Measurements from ENCODE around the gene ACACB.

The ACACB gene

DNA sequence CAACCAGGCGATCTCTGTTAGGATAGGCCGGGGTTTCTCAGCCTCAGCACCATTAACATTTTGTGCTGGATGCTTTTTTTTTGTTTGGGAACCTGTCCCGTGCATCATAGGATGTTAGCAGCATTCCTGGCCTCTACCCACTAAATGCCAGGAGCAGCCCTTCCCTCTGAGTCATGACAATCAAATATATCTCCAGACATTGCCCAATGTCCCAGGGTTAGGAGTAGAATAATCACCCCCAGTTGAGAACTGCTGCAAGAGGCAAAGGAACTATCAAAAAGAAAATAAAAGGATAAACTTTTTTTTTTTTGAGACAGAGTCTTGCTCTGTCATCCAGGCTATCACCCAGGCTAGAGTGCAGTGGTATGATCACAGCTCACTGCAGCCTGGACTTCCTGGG, 76.0 kb downstream of the ACACB start:
- no peak overlapping the region for H3K4me3 ChIP-seq (ENCODE audit: low read length in 2 of 2)
- H3K4me1 ChIP-seq (ENCODE audit: control insufficient read depth, insufficient read depth, low read length), result no peaks in the 10 kb centered on the region
- H3K36me3 ChIP-seq (ENCODE audit: control insufficient read depth in 2 of 2, insufficient read depth in 2 of 2, low read length in 2 of 2), result peaks cover 74 to 79% of the 10 kb centered on the region in 2 donors
- H3K27me3 ChIP-seq (ENCODE audit: control insufficient read depth in 1 of 2, insufficient read depth in 2 of 2, low read length in 2 of 2), result no peaks in the 10 kb centered on the region
- no peaks in the 10 kb centered on the region for H3K9me3 ChIP-seq (ENCODE audit: control insufficient read depth in 2 of 2, low read length in 2 of 2)
- H3K9ac ChIP-seq (ENCODE audit: low read length in 2 of 2), result no peak overlapping the region
- H3K27ac ChIP-seq (ENCODE audit: low read length), result no peak overlapping the region

GRCh38 chr12:109193896-109194295, 77.5 kb downstream of the ACACB start:
- Histone ChIP-seq H3K4me3 (ENCODE audit: low read length in 2 of 2) (no peak overlapping the region), H3K27me3 (ENCODE audit: control insufficient read depth in 1 of 2, insufficient read depth in 2 of 2, low read length in 2 of 2) (no peaks in the 10 kb centered on the region), H3K36me3 (ENCODE audit: control insufficient read depth in 2 of 2, insufficient read depth in 2 of 2, low read length in 2 of 2) (peaks cover 66 to 73% of the 10 kb centered on the region in 2 donors), H3K9ac (ENCODE audit: low read length in 2 of 2) (no peak overlapping the region), H3K4me1 (ENCODE audit: control insufficient read depth, insufficient read depth, low read length) (no peaks in the 10 kb centered on the region), H3K27ac (ENCODE audit: low read length) (no peak overlapping the region), H3K9me3 (ENCODE audit: control insufficient read depth in 2 of 2, low read length in 2 of 2) (no peaks in the 10 kb centered on the region)

DNA sequence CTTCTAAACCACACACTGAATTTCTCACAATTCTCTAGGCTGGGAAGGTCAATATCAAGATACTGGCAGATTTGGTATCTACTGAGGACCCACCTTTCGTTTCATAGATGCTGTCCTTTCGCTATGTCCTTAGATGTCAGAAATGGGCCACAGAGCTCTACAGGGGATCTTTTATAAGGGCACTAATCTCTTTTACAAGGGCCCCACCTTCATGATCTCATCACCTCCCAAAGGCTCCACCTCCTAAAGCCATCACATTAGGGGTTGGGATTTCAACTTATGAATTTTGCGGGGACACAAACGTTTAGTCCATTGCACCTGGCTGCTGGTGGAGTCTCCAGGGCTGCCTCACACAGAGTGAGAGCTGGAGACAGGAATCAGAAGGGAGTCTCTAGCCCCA, 79.9 kb downstream of the ACACB start:
- Histone ChIP-seq H3K27me3 (ENCODE audit: control insufficient read depth in 1 of 2, insufficient read depth in 2 of 2, low read length in 2 of 2) (no peaks in the 10 kb centered on the region), H3K4me3 (ENCODE audit: low read length in 2 of 2) (no peak overlapping the region), H3K27ac (ENCODE audit: low read length) (no peak overlapping the region), H3K9me3 (ENCODE audit: control insufficient read depth in 2 of 2, low read length in 2 of 2) (no peaks in the 10 kb centered on the region), H3K36me3 (ENCODE audit: control insufficient read depth in 2 of 2, insufficient read depth in 2 of 2, low read length in 2 of 2) (peaks cover 72 to 80% of the 10 kb centered on the region in 2 donors), H3K9ac (ENCODE audit: low read length in 2 of 2) (no peak overlapping the region), H3K4me1 (ENCODE audit: control insufficient read depth, insufficient read depth, low read length) (no peaks in the 10 kb centered on the region)

DNA sequence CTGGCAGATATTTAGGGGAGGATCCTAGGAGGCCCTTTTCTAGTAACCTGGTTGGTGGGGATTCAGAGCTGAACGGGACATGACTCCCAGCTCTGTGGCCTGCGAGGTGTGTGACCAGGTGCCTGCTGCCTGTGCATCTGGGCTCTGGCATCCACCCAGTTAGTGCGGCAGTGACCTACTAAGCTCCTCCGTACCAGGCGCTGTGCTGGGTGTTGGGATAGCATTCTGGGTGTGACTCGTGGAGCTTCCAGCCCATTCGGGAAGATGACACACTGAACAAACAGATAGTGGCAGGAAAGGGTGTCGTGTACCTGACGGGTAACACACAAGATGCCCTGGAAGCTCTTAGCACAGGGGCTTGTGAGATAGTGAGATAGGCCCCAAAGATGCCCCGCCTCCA, 80.9 kb downstream of the ACACB start:
- H3K27ac ChIP-seq (ENCODE audit: low read length), result no peak overlapping the region
- peaks cover 68 to 77% of the 10 kb centered on the region in 2 donors for H3K36me3 ChIP-seq (ENCODE audit: control insufficient read depth in 2 of 2, insufficient read depth in 2 of 2, low read length in 2 of 2)
- no peaks in the 10 kb centered on the region for H3K4me1 ChIP-seq (ENCODE audit: control insufficient read depth, insufficient read depth, low read length)
- no peak overlapping the region for H3K4me3 ChIP-seq (ENCODE audit: low read length in 2 of 2)
- no peaks in the 10 kb centered on the region for H3K27me3 ChIP-seq (ENCODE audit: control insufficient read depth in 1 of 2, insufficient read depth in 2 of 2, low read length in 2 of 2)
- no peak overlapping the region for H3K9ac ChIP-seq (ENCODE audit: low read length in 2 of 2)
- H3K9me3 ChIP-seq (ENCODE audit: control insufficient read depth in 2 of 2, low read length in 2 of 2), result no peaks in the 10 kb centered on the region

DNA sequence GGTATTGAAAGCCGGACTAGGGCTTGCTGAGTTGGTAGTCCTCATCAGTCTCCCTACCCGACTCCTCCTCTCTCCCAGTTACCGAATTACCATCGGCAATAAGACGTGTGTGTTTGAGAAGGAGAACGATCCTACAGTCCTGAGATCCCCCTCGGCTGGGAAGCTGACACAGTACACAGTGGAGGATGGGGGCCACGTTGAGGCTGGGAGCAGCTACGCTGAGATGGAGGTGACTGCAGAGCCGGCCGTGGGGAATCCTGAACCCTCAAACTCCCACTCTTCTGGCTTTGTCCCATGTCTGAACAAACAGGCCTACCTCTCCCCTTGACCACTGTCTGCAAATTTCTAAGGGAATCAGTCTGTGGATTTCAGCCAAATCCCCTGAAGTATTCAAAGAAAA, 82.9 kb downstream of the ACACB start:
- no peaks in the 10 kb centered on the region for H3K27me3 ChIP-seq (ENCODE audit: control insufficient read depth in 1 of 2, insufficient read depth in 2 of 2, low read length in 2 of 2)
- peaks cover 66 to 74% of the 10 kb centered on the region in 2 donors for H3K36me3 ChIP-seq (ENCODE audit: control insufficient read depth in 2 of 2, insufficient read depth in 2 of 2, low read length in 2 of 2)
- H3K9me3 ChIP-seq (ENCODE audit: control insufficient read depth in 2 of 2, low read length in 2 of 2), result no peaks in the 10 kb centered on the region
- H3K4me3 ChIP-seq (ENCODE audit: low read length in 2 of 2), result no peak overlapping the region
- H3K4me1 ChIP-seq (ENCODE audit: control insufficient read depth, insufficient read depth, low read length), result no peaks in the 10 kb centered on the region
- no peak overlapping the region for H3K27ac ChIP-seq (ENCODE audit: low read length)
- H3K9ac ChIP-seq (ENCODE audit: low read length in 2 of 2), result no peak overlapping the region

DNA sequence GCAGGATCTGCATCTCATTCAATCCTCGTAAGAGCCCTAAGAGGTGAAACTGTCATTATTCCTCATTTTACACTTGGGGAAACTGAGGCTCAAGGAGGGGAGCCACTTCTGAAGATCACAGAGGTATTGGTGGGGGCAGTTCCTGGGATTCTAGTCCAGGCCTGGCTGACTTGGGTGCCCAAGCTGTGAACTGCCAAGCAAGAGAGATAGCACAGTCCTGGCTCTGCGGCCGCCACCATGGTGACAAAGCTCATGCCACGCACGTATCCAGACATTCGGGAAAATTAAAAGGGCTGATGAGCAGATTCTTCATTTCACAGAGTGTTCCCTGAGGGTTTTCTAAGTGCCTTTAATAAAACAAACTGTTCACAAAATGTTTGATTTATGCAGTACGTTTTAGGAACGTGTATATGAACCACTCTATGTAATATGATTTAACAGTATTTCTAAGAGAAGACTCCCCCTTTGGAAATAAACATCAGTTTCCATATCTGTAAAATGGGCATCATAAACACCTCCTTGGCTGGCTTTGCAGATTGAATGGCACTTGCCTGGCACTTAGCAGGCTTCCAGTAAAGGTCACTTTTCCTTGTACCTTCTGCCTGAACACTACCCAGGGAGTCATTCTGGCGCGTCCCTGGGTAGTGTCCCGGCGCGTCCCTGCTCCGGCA, 84.6 kb downstream of the ACACB start:
- no peaks in the 10 kb centered on the region for H3K9me3 ChIP-seq (ENCODE audit: control insufficient read depth in 2 of 2, low read length in 2 of 2)
- peaks cover 64 to 69% of the 10 kb centered on the region in 2 donors for H3K36me3 ChIP-seq (ENCODE audit: control insufficient read depth in 2 of 2, insufficient read depth in 2 of 2, low read length in 2 of 2)
- no peaks in the 10 kb centered on the region for H3K4me1 ChIP-seq (ENCODE audit: control insufficient read depth, insufficient read depth, low read length)
- no peak overlapping the region for H3K9ac ChIP-seq (ENCODE audit: low read length in 2 of 2)
- H3K27me3 ChIP-seq (ENCODE audit: control insufficient read depth in 1 of 2, insufficient read depth in 2 of 2, low read length in 2 of 2), result no peaks in the 10 kb centered on the region
- no peak overlapping the region for H3K27ac ChIP-seq (ENCODE audit: low read length)
- no peak overlapping the region for H3K4me3 ChIP-seq (ENCODE audit: low read length in 2 of 2)

DNA sequence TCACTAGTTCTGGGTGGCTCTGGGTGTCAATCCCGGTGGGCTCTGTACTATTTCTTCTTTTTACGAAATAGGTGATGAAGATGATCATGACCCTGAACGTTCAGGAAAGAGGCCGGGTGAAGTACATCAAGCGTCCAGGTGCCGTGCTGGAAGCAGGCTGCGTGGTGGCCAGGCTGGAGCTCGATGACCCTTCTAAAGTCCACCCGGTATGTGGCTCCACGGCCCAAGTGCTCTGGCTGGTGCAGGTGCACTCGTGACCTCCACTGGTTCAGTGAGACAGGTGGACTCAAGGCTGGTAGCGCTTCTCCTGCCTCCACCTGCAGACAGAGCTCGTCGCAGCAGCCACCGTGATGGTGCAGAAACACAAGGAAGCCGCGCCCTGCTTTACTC, 85.1 kb downstream of the ACACB start:
- Histone ChIP-seq H3K9me3 (ENCODE audit: control insufficient read depth in 2 of 2, low read length in 2 of 2) (no peaks in the 10 kb centered on the region), H3K27me3 (ENCODE audit: control insufficient read depth in 1 of 2, insufficient read depth in 2 of 2, low read length in 2 of 2) (no peaks in the 10 kb centered on the region), H3K27ac (ENCODE audit: low read length) (no peak overlapping the region), H3K9ac (ENCODE audit: low read length in 2 of 2) (no peak overlapping the region), H3K36me3 (ENCODE audit: control insufficient read depth in 2 of 2, insufficient read depth in 2 of 2, low read length in 2 of 2) (peaks cover 61 to 64% of the 10 kb centered on the region in 2 donors), H3K4me1 (ENCODE audit: control insufficient read depth, insufficient read depth, low read length) (no peaks in the 10 kb centered on the region), H3K4me3 (ENCODE audit: low read length in 2 of 2) (no peak overlapping the region)

GRCh38 chr12:109202770-109203169, 86.4 kb downstream of the ACACB start:
- Histone ChIP-seq H3K27ac (ENCODE audit: low read length) (no peak overlapping the region), H3K27me3 (ENCODE audit: control insufficient read depth in 1 of 2, insufficient read depth in 2 of 2, low read length in 2 of 2) (no peaks in the 10 kb centered on the region), H3K4me1 (ENCODE audit: control insufficient read depth, insufficient read depth, low read length) (no peaks in the 10 kb centered on the region), H3K9ac (ENCODE audit: low read length in 2 of 2) (no peak overlapping the region), H3K36me3 (ENCODE audit: control insufficient read depth in 2 of 2, insufficient read depth in 2 of 2, low read length in 2 of 2) (peaks cover 61% of the 10 kb centered on the region in 2 donors), H3K9me3 (ENCODE audit: control insufficient read depth in 2 of 2, low read length in 2 of 2) (no peaks in the 10 kb centered on the region), H3K4me3 (ENCODE audit: low read length in 2 of 2) (no peak overlapping the region)

- H3K9ac ChIP-seq (ENCODE audit: low read length in 2 of 2), result no peak overlapping the region
- H3K36me3 ChIP-seq (ENCODE audit: control insufficient read depth in 2 of 2, insufficient read depth in 2 of 2, low read length in 2 of 2), result peaks cover 65 to 68% of the 10 kb centered on the region in 2 donors
- no peaks in the 10 kb centered on the region for H3K27me3 ChIP-seq (ENCODE audit: control insufficient read depth in 1 of 2, insufficient read depth in 2 of 2, low read length in 2 of 2)
- H3K9me3 ChIP-seq (ENCODE audit: control insufficient read depth in 2 of 2, low read length in 2 of 2), result no peaks in the 10 kb centered on the region
- no peaks in the 10 kb centered on the region for H3K4me1 ChIP-seq (ENCODE audit: control insufficient read depth, insufficient read depth, low read length)
- no peak overlapping the region for H3K4me3 ChIP-seq (ENCODE audit: low read length in 2 of 2)
- H3K27ac ChIP-seq (ENCODE audit: low read length), result no peak overlapping the region
Observed at GRCh38 chr12:109203480-109203879, 87.1 kb downstream of the ACACB start.

GRCh38 chr12:109209082-109209481, 92.7 kb downstream of the ACACB start:
- Histone ChIP-seq H3K9ac (ENCODE audit: low read length in 2 of 2) (no peak overlapping the region), H3K4me1 (ENCODE audit: control insufficient read depth, insufficient read depth, low read length) (no peaks in the 10 kb centered on the region), H3K4me3 (ENCODE audit: low read length in 2 of 2) (no peak overlapping the region), H3K27me3 (ENCODE audit: control insufficient read depth in 1 of 2, insufficient read depth in 2 of 2, low read length in 2 of 2) (no peaks in the 10 kb centered on the region), H3K36me3 (ENCODE audit: control insufficient read depth in 2 of 2, insufficient read depth in 2 of 2, low read length in 2 of 2) (peaks cover 57 to 65% of the 10 kb centered on the region in 2 donors), H3K9me3 (ENCODE audit: control insufficient read depth in 2 of 2, low read length in 2 of 2) (no peaks in the 10 kb centered on the region), H3K27ac (ENCODE audit: low read length) (no peak overlapping the region)

GRCh38 chr12:109212460-109213115, 96.2 kb downstream of the ACACB start:
- Histone ChIP-seq H3K4me3 (ENCODE audit: low read length in 2 of 2) (no peak overlapping the region), H3K27me3 (ENCODE audit: control insufficient read depth in 1 of 2, insufficient read depth in 2 of 2, low read length in 2 of 2) (no peaks in the 10 kb centered on the region), H3K9ac (ENCODE audit: low read length in 2 of 2) (no peak overlapping the region), H3K9me3 (ENCODE audit: control insufficient read depth in 2 of 2, low read length in 2 of 2) (no peaks in the 10 kb centered on the region), H3K4me1 (ENCODE audit: control insufficient read depth, insufficient read depth, low read length) (no peaks in the 10 kb centered on the region), H3K36me3 (ENCODE audit: control insufficient read depth in 2 of 2, insufficient read depth in 2 of 2, low read length in 2 of 2) (peaks cover 57 to 62% of the 10 kb centered on the region in 2 donors), H3K27ac (ENCODE audit: low read length) (no peak overlapping the region)
